Neural crest cell (in vitro differentiated cells): ENCODE measurements around the gene CDC42BPG. TPM values are rescaled to one million over a fixed set of nuclear protein-coding genes. Genes with fewer than 3 reads are reported as not detected.

Experiments used
- DNase-seq: peaks from one replicate; pipeline ENCODE4 v3.0.0; 2021; ENCODE audit warnings: low read depth, mixed read lengths, low spot score
- H3K27ac Mint-ChIP-seq: one replicate; pipeline ENCODE4 v1.8.0; 2021; ENCODE audit warnings: mild to moderate bottlenecking, mixed read lengths; ENCODE audit not compliant: unreplicated experiment
- H3K27me3 Mint-ChIP-seq: 2 replicates; pipeline ENCODE4 v1.8.0; 2021; ENCODE audit warnings: low read depth, mild to moderate bottlenecking, mixed read lengths
- H3K36me3 Mint-ChIP-seq: 2 replicates; pipeline ENCODE4 v1.8.0; 2021; ENCODE audit warnings: low read depth, mild to moderate bottlenecking, mixed read lengths
- H3K4me1 Mint-ChIP-seq: 2 replicates; pipeline ENCODE4 v1.8.0; 2021; ENCODE audit warnings: mixed read lengths
- H3K4me3 Mint-ChIP-seq: one replicate; pipeline ENCODE4 v1.8.0; 2021; ENCODE audit warnings: mild to moderate bottlenecking, mixed read lengths
- H3K9me3 Mint-ChIP-seq: 2 replicates; pipeline ENCODE4 v1.8.0; 2021; ENCODE audit warnings: mixed read lengths
- total RNA-seq: library from RNA; stranded (reverse); gene quantifications from 2 replicates; pipeline ENCODE4 v1.2.1, GENCODE V29; 2021
- TF ChIP-seq, protein P1 (sequence below): fragments of 200-600 bp; sonication (generic); conservative IDR thresholded peaks from 2 replicates; pipeline ENCODE4 v1.5.0; 2021; ENCODE audit warnings: antibody characterized with exemption, mild to moderate bottlenecking

Gene CDC42BPG
- total RNA-seq, 1 donor from 2014 or later: 3.5 TPM

DNA sequence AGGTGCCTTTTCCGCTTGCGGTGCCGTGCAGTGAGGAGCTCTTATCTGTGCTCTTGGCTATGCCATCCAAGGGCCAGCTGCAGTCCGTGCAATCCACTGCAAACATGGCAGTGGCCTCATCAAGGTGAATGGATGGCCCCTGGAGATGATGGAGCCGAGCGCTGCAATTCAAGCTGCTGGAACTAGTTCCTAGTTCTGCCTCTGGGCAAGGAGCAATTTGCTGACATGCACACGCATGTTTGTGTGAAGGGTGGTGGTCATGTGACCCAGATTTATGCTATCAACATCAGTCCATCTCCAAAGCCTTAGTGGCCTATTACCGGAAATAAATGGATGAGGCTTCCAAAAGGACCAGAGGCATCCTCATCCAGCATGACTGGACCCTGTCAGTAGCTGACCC, 37.0 kb upstream of the CDC42BPG start:
- H3K4me3 Mint-ChIP-seq: peak overlapping the region; percentile 70
- H3K36me3 Mint-ChIP-seq: no peaks in the 10 kb centered on the region
- no peak for DNase-seq

DNA sequence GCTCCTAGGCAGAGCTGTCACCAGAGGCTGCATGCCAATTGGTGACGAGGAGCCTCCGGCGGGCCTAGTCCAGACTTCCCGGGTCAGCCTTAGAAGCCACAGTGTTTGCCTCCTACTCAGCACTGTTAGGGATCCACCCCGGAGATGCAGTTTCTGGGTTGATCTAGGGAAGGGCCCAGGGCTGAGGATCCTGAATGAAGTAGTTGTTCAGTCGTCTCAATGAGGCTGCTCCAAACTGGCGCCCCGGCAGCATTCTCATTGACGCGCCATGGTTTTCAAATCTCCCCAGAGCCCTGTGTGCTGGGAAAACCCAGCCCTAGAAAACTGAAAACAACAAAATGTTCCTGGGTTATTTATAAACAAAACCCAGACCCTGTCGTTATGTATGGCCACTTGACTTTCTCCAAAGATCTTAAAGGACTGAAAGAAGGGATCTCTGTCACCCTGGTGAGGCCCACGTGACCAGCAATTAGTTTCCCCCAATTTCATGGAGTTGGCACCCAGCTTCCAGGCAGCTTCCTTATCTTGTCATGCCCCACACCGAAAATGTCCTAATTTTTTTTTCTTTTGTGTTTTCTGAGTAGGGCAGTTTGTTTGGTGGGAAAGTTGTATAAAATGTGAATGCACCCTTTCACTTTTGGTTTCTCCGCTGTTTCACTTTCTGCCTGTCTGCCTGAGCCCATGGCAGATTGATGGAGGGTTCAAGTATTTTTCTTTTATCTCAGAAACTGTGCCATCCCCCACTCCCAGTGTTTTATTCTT, 36.0 kb upstream of the CDC42BPG start:
- H3K36me3 Mint-ChIP-seq: no peaks in the 10 kb centered on the region
- TF ChIP-seq, protein P1, sequence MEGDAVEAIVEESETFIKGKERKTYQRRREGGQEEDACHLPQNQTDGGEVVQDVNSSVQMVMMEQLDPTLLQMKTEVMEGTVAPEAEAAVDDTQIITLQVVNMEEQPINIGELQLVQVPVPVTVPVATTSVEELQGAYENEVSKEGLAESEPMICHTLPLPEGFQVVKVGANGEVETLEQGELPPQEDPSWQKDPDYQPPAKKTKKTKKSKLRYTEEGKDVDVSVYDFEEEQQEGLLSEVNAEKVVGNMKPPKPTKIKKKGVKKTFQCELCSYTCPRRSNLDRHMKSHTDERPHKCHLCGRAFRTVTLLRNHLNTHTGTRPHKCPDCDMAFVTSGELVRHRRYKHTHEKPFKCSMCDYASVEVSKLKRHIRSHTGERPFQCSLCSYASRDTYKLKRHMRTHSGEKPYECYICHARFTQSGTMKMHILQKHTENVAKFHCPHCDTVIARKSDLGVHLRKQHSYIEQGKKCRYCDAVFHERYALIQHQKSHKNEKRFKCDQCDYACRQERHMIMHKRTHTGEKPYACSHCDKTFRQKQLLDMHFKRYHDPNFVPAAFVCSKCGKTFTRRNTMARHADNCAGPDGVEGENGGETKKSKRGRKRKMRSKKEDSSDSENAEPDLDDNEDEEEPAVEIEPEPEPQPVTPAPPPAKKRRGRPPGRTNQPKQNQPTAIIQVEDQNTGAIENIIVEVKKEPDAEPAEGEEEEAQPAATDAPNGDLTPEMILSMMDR: no peak
- H3K27ac Mint-ChIP-seq: peak overlapping the region; percentile 5
- H3K4me3 Mint-ChIP-seq: peak overlapping the region; percentile 98
- no peaks in the 10 kb centered on the region for H3K27me3 Mint-ChIP-seq
- DNase-seq: no peak
- H3K4me1 Mint-ChIP-seq: peaks cover 44% of the 10 kb centered on the region
- no peaks in the 10 kb centered on the region for H3K9me3 Mint-ChIP-seq

More for the DNA sequence above, 37.0 kb upstream of the CDC42BPG start:
- Mint-ChIP-seq H3K4me1 (peaks cover 39% of the 10 kb centered on the region), H3K27ac (no peak overlapping the region), H3K27me3 (no peaks in the 10 kb centered on the region), H3K9me3 (no peaks in the 10 kb centered on the region)
- TF ChIP-seq, protein P1: no peak

DNA sequence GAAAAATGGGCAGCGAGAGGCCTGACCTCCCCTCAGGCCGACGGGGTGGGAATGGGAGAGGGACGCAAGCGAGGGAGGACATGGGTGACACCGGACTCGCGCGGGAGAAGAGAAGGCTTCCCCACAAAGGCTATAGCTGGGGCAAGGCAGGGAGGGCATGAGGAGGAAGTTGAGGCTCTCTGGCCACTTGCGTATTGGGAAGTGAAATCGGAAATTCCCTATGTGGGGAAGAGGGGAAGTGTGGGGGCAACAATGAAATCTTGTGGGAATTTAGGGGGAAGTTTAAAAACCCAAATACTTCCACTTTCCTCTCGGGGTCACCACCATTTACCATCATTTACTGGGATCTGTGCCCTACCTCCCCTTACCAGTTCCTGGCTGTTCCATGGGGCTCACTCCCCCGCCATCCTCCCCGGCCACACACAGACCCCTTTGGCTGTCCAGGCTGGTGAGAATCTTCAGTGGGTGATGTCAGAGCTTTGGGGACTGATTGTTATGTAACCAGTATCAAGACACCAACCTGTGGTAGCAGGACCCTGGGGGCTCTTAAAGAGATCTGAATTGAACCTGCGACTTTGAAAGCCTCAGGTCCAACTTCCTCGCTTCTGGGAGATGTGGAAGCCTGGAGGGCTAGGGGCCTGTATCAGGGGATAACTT, 34.9 kb upstream of the CDC42BPG start:
- H3K4me1 Mint-ChIP-seq: peaks cover 55% of the 10 kb centered on the region
- H3K36me3 Mint-ChIP-seq: no peaks in the 10 kb centered on the region
- peak overlapping the region; percentile 98 for H3K4me3 Mint-ChIP-seq
- DNase-seq: no peak
- H3K27ac Mint-ChIP-seq: peak overlapping the region; percentile 99
- TF ChIP-seq, protein P1: no peak
- H3K9me3 Mint-ChIP-seq: no peaks in the 10 kb centered on the region
- H3K27me3 Mint-ChIP-seq: no peaks in the 10 kb centered on the region

DNA sequence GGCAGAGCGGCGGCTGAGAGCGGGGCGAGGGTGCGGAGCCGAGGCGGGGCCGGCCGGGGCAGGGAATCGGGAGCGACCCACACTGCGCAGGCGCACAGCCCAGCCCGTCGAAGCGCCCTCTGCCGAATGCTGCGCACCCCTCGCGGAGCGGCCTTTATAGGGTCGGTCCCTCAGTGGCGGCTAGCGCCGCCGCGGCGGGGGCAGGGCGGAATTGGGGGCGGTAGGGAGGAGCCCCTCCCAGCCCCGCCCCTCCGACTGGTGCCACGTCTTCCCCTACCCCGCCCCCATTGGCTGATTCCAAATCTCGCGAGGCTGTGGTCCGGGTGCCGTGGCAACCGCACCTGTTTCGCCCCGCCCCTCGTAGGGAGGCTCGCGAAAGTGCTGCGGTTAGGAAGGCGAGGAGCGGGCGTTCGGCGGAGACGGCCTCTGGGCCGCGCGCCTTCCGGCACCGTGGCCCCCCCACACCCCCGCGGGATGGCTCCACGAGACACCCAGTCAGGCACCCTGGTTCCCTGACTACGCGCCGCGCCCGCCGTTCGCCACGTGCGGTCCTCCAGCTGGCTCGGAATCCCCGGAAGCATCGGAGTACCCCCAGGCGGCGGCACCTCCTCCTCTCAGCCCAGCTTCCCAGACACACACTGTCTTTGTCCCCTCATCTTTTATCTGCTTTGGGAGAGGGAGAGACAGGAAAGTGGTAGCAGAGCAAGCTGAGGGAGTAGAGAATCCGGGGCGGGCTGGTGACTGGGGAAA, 34.2 kb upstream of the CDC42BPG start, which contains the start of gene EHD1:
Gene EHD1 (minus strand): TSS at position 128 of the 750 bp plus-strand sequence. CDS start 157 bp downstream, outside the sequence.
- H3K4me1 Mint-ChIP-seq: peaks cover 58% of the 10 kb centered on the region
- peak within 1 kb of the TSS; percentile 98 for H3K4me3 Mint-ChIP-seq
- TF ChIP-seq, protein P1: no peak
- no peaks in the 10 kb centered on the region for H3K36me3 Mint-ChIP-seq
- H3K27ac Mint-ChIP-seq: peak within 1 kb of the TSS; percentile 99
- H3K27me3 Mint-ChIP-seq: no peaks in the 10 kb centered on the region
- H3K9me3 Mint-ChIP-seq: no peaks in the 10 kb centered on the region
- peak; percentile 99 for DNase-seq

DNA sequence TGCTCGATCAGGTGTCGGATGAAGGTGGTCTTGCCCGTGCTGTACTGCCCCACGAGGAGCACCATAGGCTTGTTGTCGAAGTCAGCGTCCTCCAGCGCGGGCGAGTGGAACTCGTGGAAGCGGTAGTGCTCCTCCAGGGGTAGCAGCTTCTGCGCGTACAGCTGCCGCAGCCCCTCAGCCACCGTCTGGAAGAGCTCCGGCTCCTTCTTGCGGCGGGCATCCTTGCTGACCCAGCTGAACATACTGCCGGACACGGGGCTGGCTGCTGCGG, 33.7 kb upstream of the CDC42BPG start:
- Mint-ChIP-seq H3K27ac (peak overlapping the region; percentile 78), H3K4me1 (peaks cover 58% of the 10 kb centered on the region), H3K9me3 (no peaks in the 10 kb centered on the region), H3K27me3 (no peaks in the 10 kb centered on the region), H3K36me3 (no peaks in the 10 kb centered on the region), H3K4me3 (peak overlapping the region; percentile 98)
- no peak for DNase-seq
- TF ChIP-seq, protein P1: no peak
